Measurements from ENCODE around the gene GPC3.

- TF ChIP-seq CTCF (IDR thresholded peaks at IDR 0.05) (no peak), POLR2A (IDR thresholded peaks at IDR 0.05) (no peak)
Observed at GRCh38 chrX:133527415-133527814, 458.0 kb downstream of the GPC3 start.
